Suppressor macrophage treated with lipopolysaccharide for 4 hours (primary cell): ENCODE data around the gene TTLL9.

Experiments used
- DNase-seq: peaks from one replicate; pipeline ENCODE4 v3.0.0-alpha.2; 2020

Gene TTLL9

GRCh38 chr20:31951530-31952453, 81.4 kb downstream of the TTLL9 start, which contains the start of gene PDRG1:
Gene PDRG1 (minus strand): TSS chr20:31952046. CDS start chr20:31951961, 85 bp downstream.
- DNase-seq: peak; percentile 100

- DNase-seq: no peak
Observed at GRCh38 chr20:31953556-31954148, 83.2 kb downstream of the TTLL9 start.

GRCh38 chr20:31954500-31954899, 84.1 kb downstream of the TTLL9 start:
- no peak for DNase-seq

- no peak for DNase-seq
Observed at GRCh38 chr20:31956556-31957526, 86.4 kb downstream of the TTLL9 start.

DNA sequence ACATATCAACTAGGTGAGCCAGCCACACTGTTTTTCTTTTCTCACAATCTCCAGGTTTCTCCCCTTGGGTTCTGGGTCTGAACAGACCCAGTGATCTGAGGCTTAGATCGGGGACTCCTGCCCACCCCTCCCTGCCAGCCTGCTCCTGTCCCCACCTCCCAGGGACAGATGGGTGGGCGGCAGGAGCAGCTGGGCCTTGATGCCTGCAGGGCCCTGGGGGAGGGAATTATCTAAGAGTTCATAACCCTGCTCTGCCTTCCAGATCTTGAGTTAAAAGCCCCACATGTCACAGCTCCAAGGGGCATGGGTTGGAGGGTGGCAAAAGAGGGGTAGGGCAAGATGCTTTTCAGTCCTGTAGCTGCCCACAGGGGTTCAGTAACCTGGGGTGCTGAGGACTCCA, 92.3 kb downstream of the TTLL9 start:
- no peak for DNase-seq

- no peak for DNase-seq
Observed at GRCh38 chr20:31963889-31964288, 93.5 kb downstream of the TTLL9 start.

DNA sequence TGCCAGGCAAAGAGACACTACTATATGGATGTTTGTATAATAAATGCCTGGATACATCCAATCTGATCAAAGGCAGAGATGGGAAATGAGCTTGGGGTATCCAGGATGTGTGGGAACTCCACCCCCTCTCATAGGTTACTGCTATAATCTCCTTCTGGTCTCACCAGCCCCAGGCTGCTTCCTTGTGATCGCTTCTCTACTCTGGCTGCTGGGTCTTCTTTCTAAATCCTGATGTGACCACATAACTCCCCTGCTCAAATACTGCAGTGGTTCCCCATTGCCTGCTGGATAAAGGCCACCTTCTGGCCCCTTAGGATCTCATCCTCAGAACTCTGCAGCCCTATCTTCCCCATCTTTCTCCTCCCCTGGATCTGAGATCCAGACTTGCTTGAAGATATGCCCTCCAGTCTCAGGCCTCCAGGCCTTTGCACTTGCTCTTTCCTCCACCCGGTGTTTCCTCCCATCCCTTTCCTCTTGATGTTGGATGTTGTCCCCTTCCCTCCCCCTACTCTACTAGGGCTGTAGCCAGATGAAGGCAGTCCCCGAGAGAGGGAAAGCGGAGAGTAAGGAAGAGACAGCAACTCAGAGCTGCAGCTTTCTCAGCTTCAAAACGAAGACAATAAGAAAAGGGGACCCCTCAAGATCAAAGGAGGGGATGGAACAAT, 96.7 kb downstream of the TTLL9 start:
- DNase-seq: no peak

GRCh38 chr20:31967830-31968249, 97.4 kb downstream of the TTLL9 start, which contains the start of gene XKR7:
Gene XKR7 (plus strand): TSS chr20:31968151. CDS start chr20:31968176, 25 bp downstream.
- peak; percentile 18 for DNase-seq

DNA sequence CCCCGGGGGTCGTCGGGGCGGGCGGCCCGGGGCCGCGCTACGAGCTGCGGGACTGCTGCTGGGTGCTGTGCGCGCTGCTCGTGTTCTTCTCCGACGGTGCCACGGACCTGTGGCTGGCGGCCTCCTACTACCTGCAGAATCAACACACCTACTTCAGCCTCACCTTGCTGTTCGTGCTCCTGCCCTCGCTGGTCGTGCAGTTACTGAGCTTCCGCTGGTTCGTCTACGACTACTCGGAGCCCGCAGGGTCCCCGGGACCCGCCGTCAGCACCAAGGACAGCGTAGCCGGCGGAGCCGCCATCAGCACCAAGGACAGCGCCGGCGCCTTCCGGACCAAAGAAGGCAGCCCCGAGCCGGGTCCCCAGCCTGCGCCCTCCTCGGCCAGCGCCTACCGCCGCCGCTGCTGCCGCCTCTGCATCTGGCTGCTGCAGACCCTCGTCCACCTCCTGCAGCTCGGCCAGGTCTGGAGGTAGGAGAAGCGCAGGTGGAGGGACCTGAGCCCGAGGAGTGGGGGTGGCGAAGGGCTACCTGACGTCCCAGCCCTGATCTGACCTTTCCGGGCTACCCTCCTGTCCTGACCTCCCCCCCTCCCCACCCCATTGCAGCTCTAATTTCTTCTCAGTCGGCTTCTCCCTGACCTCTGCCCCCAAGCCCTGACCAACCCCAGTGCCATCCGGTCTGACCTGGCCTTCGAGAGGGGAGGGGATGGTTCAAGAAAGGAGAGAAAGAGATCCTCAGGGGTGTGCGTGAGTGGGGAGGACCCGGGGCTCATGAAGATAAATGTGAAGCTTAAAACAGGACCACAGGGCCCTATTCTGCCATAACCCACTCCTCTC, 98.1 kb downstream of the TTLL9 start:
- DNase-seq: peak; percentile 81

- no peak for DNase-seq
Observed at GRCh38 chr20:31969991-31970390, 99.6 kb downstream of the TTLL9 start.

DNA sequence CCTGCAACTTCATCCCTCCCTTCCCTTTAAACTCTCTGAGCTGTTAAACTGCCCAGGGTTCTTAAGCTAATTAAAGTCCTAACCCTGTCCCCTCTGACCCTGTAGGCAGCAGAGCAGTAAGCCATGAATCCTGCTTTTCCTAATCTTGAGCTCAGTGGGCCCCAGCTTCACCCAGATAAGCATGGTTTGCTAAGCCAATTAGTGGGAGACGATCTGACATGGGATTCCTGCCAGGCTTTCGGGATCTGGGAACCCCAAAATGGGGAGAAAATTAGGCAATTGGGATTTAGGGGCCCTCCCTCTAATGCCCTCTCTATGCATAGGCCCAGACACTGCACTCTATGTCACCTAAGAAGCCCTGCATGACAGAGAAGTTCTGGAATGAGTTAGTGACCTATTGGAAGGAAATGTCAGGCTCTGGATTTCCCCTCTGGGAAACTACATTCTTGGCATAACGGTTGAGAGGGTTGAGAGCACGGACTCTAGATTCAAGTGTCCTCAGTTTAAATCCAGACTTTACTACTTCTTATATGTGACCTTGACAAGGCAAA, 102.1 kb downstream of the TTLL9 start:
- no peak for DNase-seq

DNA sequence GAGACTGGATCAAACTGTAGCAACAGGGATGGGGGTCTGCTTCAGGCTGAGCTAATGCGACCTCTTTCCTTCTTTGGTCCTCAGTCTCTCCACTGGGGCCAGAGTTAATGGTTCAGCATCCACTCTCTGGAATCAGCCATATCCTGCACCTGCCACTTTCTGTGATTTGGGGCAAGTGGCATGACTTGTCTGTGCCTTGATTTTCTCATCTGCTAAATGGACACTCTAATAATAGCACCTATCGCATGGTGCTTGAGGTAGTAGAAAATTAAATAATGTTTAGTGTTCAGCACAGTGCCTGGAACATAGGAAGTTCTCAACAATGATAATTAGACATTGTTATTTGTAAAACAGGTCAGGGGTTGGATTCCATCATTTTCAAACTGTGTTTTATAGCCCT, 103.9 kb downstream of the TTLL9 start:
- no peak for DNase-seq

DNA sequence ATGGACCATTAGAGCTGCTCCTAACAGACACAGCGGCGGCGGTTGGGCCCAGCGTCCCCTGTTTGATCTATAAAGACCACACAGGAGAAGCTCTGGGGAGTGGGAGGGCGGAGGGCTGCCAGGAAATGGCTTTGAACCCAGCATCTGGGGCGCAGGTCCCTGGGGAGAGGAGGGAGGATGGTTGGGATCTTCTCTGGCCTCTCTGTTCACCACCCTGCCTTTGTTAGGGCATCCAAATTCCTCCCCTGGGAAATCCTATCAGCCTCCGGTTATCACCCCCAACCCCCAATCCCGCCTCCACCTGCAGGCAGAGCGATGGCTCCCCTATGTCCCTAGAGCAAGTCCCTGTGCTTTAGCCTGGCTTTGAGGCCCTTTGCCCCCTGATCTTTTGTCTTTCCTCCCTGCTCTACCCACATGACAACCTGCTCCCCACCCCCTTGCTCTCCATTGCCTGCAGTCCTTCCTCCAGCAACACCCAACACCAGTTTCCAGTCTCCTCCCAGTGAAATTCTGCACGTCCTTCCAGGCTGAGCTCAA, 104.6 kb downstream of the TTLL9 start:
- no peak for DNase-seq

- DNase-seq: no peak
Observed at GRCh38 chr20:31975874-31976273, 105.4 kb downstream of the TTLL9 start.

DNA sequence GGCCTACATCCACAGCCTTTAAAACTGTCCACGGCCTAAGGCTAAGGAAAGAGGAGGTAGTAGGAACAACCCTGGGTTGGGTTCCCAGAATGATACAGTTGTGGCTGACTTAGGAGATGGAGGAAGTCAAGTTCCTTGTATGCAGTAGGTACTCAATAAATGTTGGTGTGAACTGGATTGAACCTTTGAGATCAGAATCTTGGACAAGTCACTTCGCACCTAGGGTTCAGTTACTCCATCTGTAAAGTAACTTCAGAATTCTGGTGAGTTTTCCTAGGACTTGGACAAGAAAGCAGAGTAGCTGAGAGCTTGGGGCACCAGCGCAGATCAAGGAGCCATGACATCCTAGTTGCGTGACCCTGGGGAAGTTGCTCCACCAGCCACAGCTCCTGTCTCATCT, 106.6 kb downstream of the TTLL9 start:
- no peak for DNase-seq

DNA sequence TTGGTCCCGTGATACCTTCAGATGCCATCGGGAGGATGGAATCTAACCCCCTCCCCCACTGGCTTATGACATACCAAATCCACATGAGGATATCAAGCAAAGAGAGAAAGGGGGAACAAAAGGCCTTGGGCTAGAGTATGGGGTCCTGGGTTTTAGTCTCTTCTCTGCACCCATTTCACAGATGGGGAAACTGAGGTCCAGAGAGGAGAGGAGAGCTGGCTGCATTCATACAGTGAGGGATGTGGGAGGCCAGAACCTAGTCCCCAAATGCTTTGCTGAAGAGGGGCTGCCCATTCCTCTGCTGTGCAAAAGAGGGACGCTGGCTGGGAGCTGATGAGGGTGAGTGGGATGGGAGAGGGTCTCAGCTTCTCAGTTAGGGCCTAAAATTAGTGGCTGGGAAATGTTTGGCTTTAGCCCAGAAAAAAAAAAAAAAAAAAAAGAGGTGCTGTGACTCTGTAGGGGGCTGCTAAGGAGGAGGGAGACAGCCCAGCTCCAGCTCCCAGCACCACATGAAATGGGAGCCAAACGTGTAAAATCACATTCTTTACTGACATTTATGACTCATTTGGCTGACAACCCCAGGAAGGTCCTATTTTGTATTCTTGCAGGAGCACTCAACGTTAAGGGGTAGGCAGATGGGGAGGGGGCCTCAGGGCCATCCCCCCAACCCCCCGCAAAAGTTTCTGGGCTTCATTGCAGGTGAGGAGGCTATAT, 109.4 kb downstream of the TTLL9 start:
- no peak for DNase-seq

DNA sequence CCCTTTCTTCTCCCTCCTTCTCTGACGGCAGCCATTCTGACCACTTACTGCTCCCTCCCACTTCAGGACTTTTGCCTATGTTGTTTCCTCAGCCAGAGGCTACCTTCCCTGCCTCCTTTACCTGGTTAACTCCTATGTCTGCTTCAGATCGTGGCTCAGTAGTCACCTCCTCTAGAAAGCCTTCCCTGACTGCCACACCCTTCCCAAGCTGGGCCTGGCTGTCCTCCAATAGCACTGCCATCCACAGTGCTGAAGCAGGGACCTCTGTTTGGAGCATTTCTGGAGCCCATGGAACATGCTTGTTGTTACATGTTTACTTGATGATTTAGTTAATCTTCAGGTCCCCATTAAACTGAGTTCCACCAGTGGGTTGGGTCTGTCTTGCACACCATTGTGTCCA, 111.3 kb downstream of the TTLL9 start:
- DNase-seq: no peak

DNA sequence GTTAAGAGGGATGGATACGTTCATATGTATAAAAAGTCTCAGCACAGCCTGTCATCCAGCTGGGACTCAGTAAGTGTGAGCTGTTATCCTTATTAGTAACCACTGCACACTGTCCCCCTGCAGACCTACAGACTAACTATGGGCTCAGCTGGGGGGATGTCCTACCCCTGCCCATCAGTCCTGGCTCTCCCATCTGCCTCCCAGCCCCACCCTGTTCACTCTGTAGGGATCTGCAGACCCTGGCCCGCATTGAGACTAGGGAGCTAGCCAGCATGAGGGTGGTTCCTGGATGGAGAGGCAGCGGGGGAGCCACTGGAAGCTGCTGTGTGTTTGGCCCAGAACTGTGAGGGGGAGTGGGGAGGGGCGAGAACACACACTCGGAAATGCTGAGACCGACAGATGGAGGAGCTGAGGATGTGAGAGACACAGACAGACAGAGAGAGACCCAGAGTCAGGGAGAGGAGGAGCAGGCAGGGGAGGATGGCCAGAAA, 114.6 kb downstream of the TTLL9 start:
- DNase-seq: no peak

DNA sequence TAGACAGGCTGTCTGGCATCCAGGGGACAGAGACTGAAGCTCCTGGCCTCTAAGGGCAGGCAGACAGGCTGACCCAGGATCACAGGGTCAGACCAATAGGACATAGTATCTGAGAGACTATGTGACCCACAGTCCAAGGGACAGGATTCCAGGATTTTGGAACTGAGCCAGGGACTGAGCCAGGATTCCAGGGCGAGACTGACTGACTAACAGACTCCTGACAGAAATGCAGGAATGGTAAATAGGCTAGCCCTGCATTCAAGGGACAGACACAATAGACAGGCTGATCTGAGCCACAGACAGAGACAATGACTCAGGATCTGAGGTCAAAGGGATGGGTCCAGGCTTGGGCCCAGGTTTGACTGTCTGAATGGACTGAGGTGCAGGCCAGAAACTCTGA, 117.3 kb downstream of the TTLL9 start:
- no peak for DNase-seq

GRCh38 chr20:31988430-31989015, 118.1 kb downstream of the TTLL9 start:
- no peak for DNase-seq
